Ovary (tissue), 9 donors: Measurements from ENCODE around the gene SHISA2. TPM values are rescaled to one million over a fixed set of nuclear protein-coding genes. Genes with fewer than 3 reads are reported as not detected.

Experiments
- DNase-seq, 5 donors: peaks; one replicate each; pipeline ENCODE4 v3.0.0-alpha.2; 2019 to 2020
- H3K27ac ChIP-seq, 2 donors: fragments of 200-600 bp; one replicate each; pipeline versions ENCODE4 v1.5.1 to v1.8.0; 2019 to 2022
- H3K27me3 ChIP-seq: fragments of 200-600 bp; one replicate; pipeline ENCODE4 v1.8.0; 2022
- H3K36me3 ChIP-seq: fragments of 200-600 bp; sonication (generic); one replicate; pipeline ENCODE4 v1.5.1; 2019
- H3K4me1 ChIP-seq: one replicate; pipeline ENCODE4 v1.8.1; 2013; ENCODE audit warnings: mild to moderate bottlenecking, moderate library complexity; ENCODE audit not compliant: insufficient read depth
- H3K4me3 ChIP-seq: fragments of 200-600 bp; sonication (generic); one replicate; pipeline ENCODE4 v1.5.1; 2017
- H3K9me3 ChIP-seq, 2 donors: fragments of 200-600 bp in 1 of 2; sonication (generic) in 1 of 2; one replicate each; pipeline versions ENCODE4 v1.5.1 to v1.8.1; 2013 to 2019; ENCODE audit warnings: mild to moderate bottlenecking in 1 of 2, moderate library complexity in 1 of 2
- EP300 ChIP-seq: sonication (generic); formaldehyde crosslinking; IDR thresholded peaks from one replicate; pipeline ENCODE4 v1.6.1; 2017; ENCODE audit warnings: antibody characterized with exemption
- POLR2A ChIP-seq: fragments of 450-650 bp; IDR thresholded peaks from one replicate; pipeline ENCODE4 v1.6.1; 2017; ENCODE audit warnings: antibody characterized with exemption, mild to moderate bottlenecking, moderate library complexity
- WGBS, 3 donors: extraction: QIAGEN DNeasy Blood & Tissue Kit in 1 of 3; methylation state at CpG; one replicate each; pipeline versions ENCODE4 v1.1.5 to v1.1.7; 2013 to 2017; 5-methylcytosine and 5-hydroxymethylcytosine counted together
- intact Hi-C, 4 donors: fragments of 100-400 bp; cut with DNase I; formaldehyde crosslinking; loops; one replicate each; pipeline versions ENCODE4 v1.11.0 to v1.15.1; 2022 to 2023
- polyA plus RNA-seq, 2 donors: library from polyadenylated mRNA; stranded (reverse); fragments of 200-250 nt in 1 of 2; fragments of 350-450 nt in 1 of 2; fragmentation: Illumina TruSeq in 1 of 2; extraction: RNeasy Lipid Tissue Mini Kit (QIAGEN cat#74804) in 1 of 2; gene quantifications; one replicate each; pipeline ENCODE4 v1.2.3, GENCODE V29; 2013 to 2014
- total RNA-seq, 7 donors: library from RNA; depleted of rRNA in 2 of 7; stranded (reverse); fragments of >200 nt in 2 of 7; fragmentation: NEBNext Ultra II Directional in 3 of 7; extraction: Animal tissue kit (Norgen Biotek cat#: 25700) in 3 of 7; gene quantifications; one replicate each; pipeline versions ENCODE4 v1.1.0 to v1.2.4, GENCODE V29; 2016 to 2023
- TF ChIP-seq, protein P1 (sequence below), 3 donors: fragments of 450-650 bp in 2 of 3; fragments of 200-600 bp in 1 of 3; IDR thresholded peaks; one replicate each; pipeline versions ENCODE4 v1.5.1 to v1.8.0; 2016 to 2022; ENCODE audit warnings: antibody characterized with exemption in 3 of 3, mild to moderate bottlenecking in 1 of 3
- donor health status: DM: no; HTN: no; CAD: no; lungs with moderate emphysema.
- donor health status: DM: no; HTN: no; CAD: no.
- donor health status: Bipolar disorder and iron deficiency.
- donor health status: DM: yes; HTN: yes; CAD: no.
- donor health status: DM: no; HTN: no; CAD: no.
- donor health status: DM: yes; HTN: yes; CAD: no.

Gene SHISA2
- total and polyA plus RNA-seq, 9 donors = 0.18 to 2.1 (median 0.64) TPM; not detected in 1

DNA sequence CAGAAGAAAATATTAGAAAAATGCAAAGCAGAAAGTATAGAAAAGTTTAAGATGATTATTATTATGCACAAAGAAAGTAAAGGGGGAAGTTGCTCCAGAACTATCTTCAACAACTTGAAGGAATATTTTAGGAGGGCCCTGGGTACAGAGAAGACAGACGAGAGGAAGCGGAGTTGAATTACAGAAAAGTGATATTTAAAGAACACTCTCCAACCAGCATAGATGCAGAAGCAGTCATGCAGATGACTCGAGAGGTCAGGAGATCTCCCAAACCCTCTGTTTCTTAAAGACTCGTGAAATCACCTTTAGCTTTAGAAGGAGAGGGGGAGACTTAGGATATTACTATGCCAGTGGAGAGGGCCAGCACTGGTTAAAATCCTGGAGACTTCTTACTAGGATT is 8.5 kb upstream of the SHISA2 start:
- H3K4me3 ChIP-seq = no peak overlapping the region
- H3K27ac ChIP-seq = no peak overlapping the region
- H3K4me1 ChIP-seq = no peaks in the 10 kb centered on the region
- TF ChIP-seq POLR2A = no peak
- TF ChIP-seq, protein P1, sequence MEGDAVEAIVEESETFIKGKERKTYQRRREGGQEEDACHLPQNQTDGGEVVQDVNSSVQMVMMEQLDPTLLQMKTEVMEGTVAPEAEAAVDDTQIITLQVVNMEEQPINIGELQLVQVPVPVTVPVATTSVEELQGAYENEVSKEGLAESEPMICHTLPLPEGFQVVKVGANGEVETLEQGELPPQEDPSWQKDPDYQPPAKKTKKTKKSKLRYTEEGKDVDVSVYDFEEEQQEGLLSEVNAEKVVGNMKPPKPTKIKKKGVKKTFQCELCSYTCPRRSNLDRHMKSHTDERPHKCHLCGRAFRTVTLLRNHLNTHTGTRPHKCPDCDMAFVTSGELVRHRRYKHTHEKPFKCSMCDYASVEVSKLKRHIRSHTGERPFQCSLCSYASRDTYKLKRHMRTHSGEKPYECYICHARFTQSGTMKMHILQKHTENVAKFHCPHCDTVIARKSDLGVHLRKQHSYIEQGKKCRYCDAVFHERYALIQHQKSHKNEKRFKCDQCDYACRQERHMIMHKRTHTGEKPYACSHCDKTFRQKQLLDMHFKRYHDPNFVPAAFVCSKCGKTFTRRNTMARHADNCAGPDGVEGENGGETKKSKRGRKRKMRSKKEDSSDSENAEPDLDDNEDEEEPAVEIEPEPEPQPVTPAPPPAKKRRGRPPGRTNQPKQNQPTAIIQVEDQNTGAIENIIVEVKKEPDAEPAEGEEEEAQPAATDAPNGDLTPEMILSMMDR (IDR thresholded peaks at IDR 0.05) = no peak
- TF ChIP-seq EP300 = no peak
- H3K36me3 ChIP-seq = no peaks in the 10 kb centered on the region
- no peaks in the 10 kb centered on the region for H3K27me3 ChIP-seq
- 76 to 86% (median 79%) methylated on average over 4 of the region's 4 CpGs for WGBS, 3 donors
- no peak for DNase-seq
- no peaks in the 10 kb centered on the region for H3K9me3 ChIP-seq
- intact Hi-C loops = loop anchor here in 1 of 4 donors (10.0 kb wide), 1 partner anchor 486 kb away; no protein-coding TSS in a partner anchor

DNA sequence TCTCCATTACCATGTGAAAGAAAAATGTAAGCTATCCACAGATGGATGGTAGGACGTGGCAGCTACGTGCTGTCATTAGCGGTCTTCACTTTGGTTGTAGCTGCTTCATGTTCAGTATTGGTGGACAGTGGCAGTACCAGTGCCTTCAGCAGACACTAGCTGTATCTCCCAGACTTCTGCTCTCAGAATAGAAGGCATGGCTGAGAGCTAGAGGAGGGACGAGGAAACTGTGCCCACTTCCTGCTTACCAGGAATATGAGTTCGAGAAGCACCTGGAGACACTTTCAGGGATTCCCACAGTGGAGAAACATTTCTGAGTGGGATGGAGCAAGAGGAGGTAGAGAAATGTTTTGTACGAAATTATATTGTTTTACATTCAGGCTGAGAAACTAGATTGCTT is 6.9 kb upstream of the SHISA2 start:
- WGBS, 3 donors = 72 to 81% (median 78%) methylated on average over 6 of the region's 6 CpGs
- Histone ChIP-seq H3K9me3 (no peaks in the 10 kb centered on the region), H3K4me3 (no peak overlapping the region), H3K36me3 (no peaks in the 10 kb centered on the region), H3K4me1 (no peaks in the 10 kb centered on the region), H3K27me3 (no peaks in the 10 kb centered on the region), H3K27ac (no peak overlapping the region)
- TF ChIP-seq EP300 = no peak
- TF ChIP-seq, protein P1 (IDR thresholded peaks at IDR 0.05) = no peak
- no peak for TF ChIP-seq POLR2A
- intact Hi-C loops = no loop called here
- DNase-seq = no peak

DNA sequence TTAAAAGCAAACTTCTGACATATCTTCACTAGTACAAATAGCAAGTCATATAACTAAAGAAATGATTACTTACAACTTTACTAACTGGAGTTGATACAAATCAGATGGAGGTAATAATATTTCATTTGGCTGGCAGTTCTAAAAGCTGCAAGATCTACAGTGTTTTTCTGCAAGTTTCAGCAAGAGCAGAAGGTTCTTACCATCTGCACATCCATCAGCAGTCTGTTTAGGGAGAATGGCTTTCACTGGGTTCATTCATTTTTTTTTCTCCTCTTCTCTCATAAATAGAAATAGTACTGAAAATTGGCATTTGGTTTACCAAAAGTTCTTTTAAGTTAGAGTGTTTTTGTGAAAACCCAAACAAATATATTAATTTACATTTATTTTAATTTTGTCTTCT is 3.1 kb upstream of the SHISA2 start:
- H3K27me3 ChIP-seq = no peaks in the 10 kb centered on the region
- no peak for DNase-seq
- H3K4me3 ChIP-seq = no peak overlapping the region
- intact Hi-C loops = no loop called here
- H3K4me1 ChIP-seq = peaks cover 4% of the 10 kb centered on the region
- no peak overlapping the region for H3K27ac ChIP-seq
- no peaks in the 10 kb centered on the region for H3K9me3 ChIP-seq
- TF ChIP-seq EP300 (no peak), POLR2A (no peak)
- TF ChIP-seq, protein P1 (IDR thresholded peaks at IDR 0.05) = no peak
- no peaks in the 10 kb centered on the region for H3K36me3 ChIP-seq

DNA sequence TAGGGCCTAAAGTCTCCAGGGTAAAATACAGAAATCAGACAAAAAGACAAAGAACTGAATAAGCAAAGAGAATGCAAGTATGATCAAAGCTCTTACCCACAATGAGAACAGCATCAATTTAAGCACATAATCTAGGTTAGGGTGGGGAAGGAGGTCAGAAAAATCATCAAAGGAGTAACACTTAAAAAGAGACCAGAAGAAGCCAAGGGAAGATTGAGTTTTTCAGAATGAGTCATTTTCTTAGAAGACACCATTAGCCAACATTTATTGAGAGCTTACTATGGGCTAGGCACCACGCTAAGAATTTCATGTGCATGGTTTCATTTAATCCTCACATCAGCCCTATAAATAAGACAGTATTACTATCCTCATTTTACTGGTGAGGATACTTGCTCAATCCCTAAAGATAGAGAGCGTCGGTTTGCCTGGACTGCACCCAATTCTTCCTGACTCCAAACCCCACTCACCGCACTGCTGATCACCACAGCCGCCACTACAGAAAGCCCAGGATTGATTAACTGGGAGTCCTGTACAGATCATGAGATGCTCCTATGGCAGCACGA is 1.7 kb upstream of the SHISA2 start:
- no peak for DNase-seq
- 83 to 92% (median 92%) methylated on average over 6 of the region's 6 CpGs for WGBS, 3 donors
- TF ChIP-seq EP300 = no peak
- TF ChIP-seq POLR2A = no peak
- TF ChIP-seq, protein P1 (IDR thresholded peaks at IDR 0.05) = no peak

More for the DNA sequence above, 1.7 kb upstream of the SHISA2 start:
- intact Hi-C loops = no loop called here
- Histone ChIP-seq H3K27ac (no peak overlapping the region), H3K9me3 (no peaks in the 10 kb centered on the region), H3K27me3 (no peaks in the 10 kb centered on the region), H3K4me3 (no peak overlapping the region), H3K36me3 (no peaks in the 10 kb centered on the region), H3K4me1 (peaks cover 4% of the 10 kb centered on the region)
